GM18526 (cell line): ENCODE results near the gene RGPD3.

ENCODE experiments used
- POLR2A ChIP-seq: IDR thresholded peaks from 3 replicates; pipeline ENCODE4 v1.6.1; 2011; ENCODE audit not compliant: insufficient read length; ENCODE audit errors: extremely low read depth

The RGPD3 gene

DNA sequence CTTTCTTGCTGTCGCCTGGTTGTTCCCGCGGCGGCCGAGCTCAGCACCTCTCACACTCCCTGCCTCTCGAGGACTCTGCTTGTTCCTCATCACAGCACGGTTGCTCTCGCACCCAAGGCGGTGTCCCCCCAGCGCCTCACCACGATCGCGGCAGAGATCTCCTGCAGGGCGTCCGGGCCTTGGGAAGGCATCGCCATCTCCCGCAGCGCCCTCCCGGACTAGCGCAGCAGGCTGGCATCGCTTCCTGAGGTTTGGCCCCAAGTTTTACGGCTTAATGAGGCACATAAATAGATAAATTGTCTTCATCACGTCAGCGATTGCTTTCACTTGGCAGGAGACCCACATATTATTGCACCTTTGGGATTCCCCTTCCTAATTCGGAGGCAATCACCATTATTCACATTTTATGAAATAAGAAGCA, 125.4 kb downstream of the RGPD3 start:
- TF ChIP-seq POLR2A = no peak

DNA sequence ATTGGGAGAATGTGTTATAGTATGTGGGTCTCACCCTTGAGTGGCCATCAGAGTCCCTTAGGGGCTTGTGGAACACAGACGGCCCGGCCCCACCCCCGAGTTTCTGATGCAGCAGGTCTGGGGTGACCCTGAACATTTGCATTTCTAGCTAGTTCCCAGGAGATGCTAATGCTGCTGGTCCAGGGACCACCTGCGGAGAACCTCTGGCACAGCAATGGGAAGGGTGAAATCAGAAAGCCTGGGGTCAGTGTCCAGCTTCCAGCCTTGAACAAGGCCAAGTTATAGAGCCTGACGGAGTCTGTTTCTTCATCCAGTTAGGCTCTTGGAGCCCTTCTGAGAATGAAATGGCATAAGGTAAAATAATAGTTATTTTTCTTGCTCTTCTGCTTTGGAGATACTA, 126.5 kb downstream of the RGPD3 start:
- no peak for TF ChIP-seq POLR2A
